Measurements from ENCODE around the gene APBA2.

APBA2 gene

DNA sequence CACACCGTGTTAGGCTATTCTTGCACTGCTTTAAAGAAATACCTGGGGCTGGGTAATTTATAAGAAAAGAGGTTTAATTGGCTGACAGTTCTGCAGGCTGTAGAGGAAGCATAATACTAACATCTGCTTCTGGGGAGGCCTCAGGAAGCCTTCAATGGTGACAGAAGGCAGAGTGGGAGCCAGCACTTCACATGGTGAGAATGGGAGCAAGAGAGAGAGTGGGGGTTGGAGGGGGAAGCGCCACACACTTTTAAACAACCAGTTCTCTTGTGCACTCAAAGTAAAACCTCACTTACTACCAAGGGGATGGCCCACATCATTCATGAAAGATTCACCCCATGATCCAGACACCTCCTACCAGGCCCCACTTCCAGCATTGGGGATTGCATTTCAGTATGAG is 181.1 kb downstream of the APBA2 start:
- Histone ChIP-seq H3K27ac (ENCODE audit: low read length) (no peak overlapping the region), H3K9me2 (replicated peaks; ENCODE audit: insufficient read depth, low read length) (no peaks in the 10 kb centered on the region), H2AFZ (ENCODE audit: low read length) (no peak overlapping the region), H3K4me1 (ENCODE audit: low read length) (no peaks in the 10 kb centered on the region), H3F3A (ENCODE audit: insufficient read depth, low read length) (no peaks in the 10 kb centered on the region), H3K9me3 (replicated peaks; ENCODE audit: insufficient read depth, low read length) (no peaks in the 10 kb centered on the region), H3K36me3 (replicated peaks; ENCODE audit: insufficient read depth, low read length) (no peaks in the 10 kb centered on the region), H3K9ac (ENCODE audit: low read length) (no peak overlapping the region), H3K4me2 (ENCODE audit: low read depth, low read length) (no peak overlapping the region), H3K27me3 (replicated peaks; ENCODE audit: insufficient read depth, low read length) (no peaks in the 10 kb centered on the region), H3K4me3 (ENCODE audit: low read length) (no peak overlapping the region), H3K79me2 (ENCODE audit: low read length) (no peaks in the 10 kb centered on the region), H4K20me1 (ENCODE audit: insufficient read depth, low read length) (no peaks in the 10 kb centered on the region)
- TF ChIP-seq EZH2phosphoT487 (IDR thresholded peaks at IDR 0.05; ENCODE audit: low read length) (no peak), EZH2 (optimal IDR thresholded peaks at IDR 0.05; ENCODE audit: low read depth, low read length) (no peak)
- no peak for DNase-seq

DNA sequence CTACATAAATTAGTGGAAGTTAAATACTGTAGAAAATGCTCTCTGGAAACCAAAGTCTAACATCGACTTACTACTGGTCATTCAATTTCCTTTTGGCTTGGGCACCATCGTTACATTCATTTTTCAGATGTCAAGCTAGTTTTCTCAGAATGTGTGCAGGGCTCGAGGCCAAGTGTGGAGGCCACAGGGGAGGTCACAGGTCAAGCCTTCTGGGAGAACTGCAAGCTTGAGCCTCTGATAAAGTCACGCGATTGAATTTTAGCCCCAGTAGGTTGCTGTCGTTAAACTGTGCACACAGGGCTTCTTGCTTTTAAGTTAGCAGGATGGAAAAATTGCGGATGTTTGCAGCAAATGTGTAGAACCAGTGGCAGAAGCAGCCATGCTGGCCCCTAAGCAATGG is 182.2 kb downstream of the APBA2 start:
- TF ChIP-seq EZH2phosphoT487 (IDR thresholded peaks at IDR 0.05; ENCODE audit: low read length) (no peak), EZH2 (optimal IDR thresholded peaks at IDR 0.05; ENCODE audit: low read depth, low read length) (no peak), CTCF (IDR thresholded peaks at IDR 0.05; ENCODE audit: low read length) (no peak)
- Histone ChIP-seq H3K9me3 (replicated peaks; ENCODE audit: insufficient read depth, low read length) (no peaks in the 10 kb centered on the region), H3K27ac (ENCODE audit: low read length) (no peak overlapping the region), H3K9me2 (replicated peaks; ENCODE audit: insufficient read depth, low read length) (no peaks in the 10 kb centered on the region), H3F3A (ENCODE audit: insufficient read depth, low read length) (no peaks in the 10 kb centered on the region), H3K4me3 (ENCODE audit: low read length) (no peak overlapping the region), H3K9ac (ENCODE audit: low read length) (no peak overlapping the region), H4K20me1 (ENCODE audit: insufficient read depth, low read length) (no peaks in the 10 kb centered on the region), H3K4me1 (ENCODE audit: low read length) (no peaks in the 10 kb centered on the region), H3K79me2 (ENCODE audit: low read length) (no peaks in the 10 kb centered on the region), H2AFZ (ENCODE audit: low read length) (no peak overlapping the region), H3K27me3 (replicated peaks; ENCODE audit: insufficient read depth, low read length) (no peaks in the 10 kb centered on the region), H3K36me3 (replicated peaks; ENCODE audit: insufficient read depth, low read length) (no peaks in the 10 kb centered on the region), H3K4me2 (ENCODE audit: low read depth, low read length) (no peak overlapping the region)
- DNase-seq: no peak

- no peak for DNase-seq
- Histone ChIP-seq H3K9me2 (replicated peaks; ENCODE audit: insufficient read depth, low read length) (no peaks in the 10 kb centered on the region), H3K9ac (ENCODE audit: low read length) (no peak overlapping the region), H3K4me1 (ENCODE audit: low read length) (no peaks in the 10 kb centered on the region), H3K27ac (ENCODE audit: low read length) (no peak overlapping the region), H3K79me2 (ENCODE audit: low read length) (no peaks in the 10 kb centered on the region), H4K20me1 (ENCODE audit: insufficient read depth, low read length) (no peaks in the 10 kb centered on the region), H3K9me3 (replicated peaks; ENCODE audit: insufficient read depth, low read length) (no peaks in the 10 kb centered on the region), H3K27me3 (replicated peaks; ENCODE audit: insufficient read depth, low read length) (no peaks in the 10 kb centered on the region), H3F3A (ENCODE audit: insufficient read depth, low read length) (no peaks in the 10 kb centered on the region), H3K4me2 (ENCODE audit: low read depth, low read length) (no peak overlapping the region), H3K4me3 (ENCODE audit: low read length) (no peak overlapping the region), H3K36me3 (replicated peaks; ENCODE audit: insufficient read depth, low read length) (no peaks in the 10 kb centered on the region), H2AFZ (ENCODE audit: low read length) (no peak overlapping the region)
- TF ChIP-seq EZH2 (optimal IDR thresholded peaks at IDR 0.05; ENCODE audit: low read depth, low read length): no peak
- no peak for TF ChIP-seq CTCF (IDR thresholded peaks at IDR 0.05; ENCODE audit: low read length)
- TF ChIP-seq EZH2phosphoT487 (IDR thresholded peaks at IDR 0.05; ENCODE audit: low read length): no peak
Measured at GRCh38 chr15:29070471-29071231, 184.9 kb downstream of the APBA2 start.

GRCh38 chr15:29071232-29071881 is 185.6 kb downstream of the APBA2 start:
- no peak overlapping the region for H3K9ac ChIP-seq (ENCODE audit: low read length)
- H3K79me2 ChIP-seq (ENCODE audit: low read length): no peaks in the 10 kb centered on the region
- H3F3A ChIP-seq (ENCODE audit: insufficient read depth, low read length): no peaks in the 10 kb centered on the region
- H3K27me3 ChIP-seq (replicated peaks; ENCODE audit: insufficient read depth, low read length): no peaks in the 10 kb centered on the region
- no peaks in the 10 kb centered on the region for H3K36me3 ChIP-seq (replicated peaks; ENCODE audit: insufficient read depth, low read length)
- no peak for TF ChIP-seq EZH2 (optimal IDR thresholded peaks at IDR 0.05; ENCODE audit: low read depth, low read length)
- TF ChIP-seq EZH2phosphoT487 (IDR thresholded peaks at IDR 0.05; ENCODE audit: low read length): no peak
- TF ChIP-seq CTCF (IDR thresholded peaks at IDR 0.05; ENCODE audit: low read length): no peak
- no peaks in the 10 kb centered on the region for H3K9me2 ChIP-seq (replicated peaks; ENCODE audit: insufficient read depth, low read length)
- no peak overlapping the region for H3K4me3 ChIP-seq (ENCODE audit: low read length)
- no peak overlapping the region for H3K4me2 ChIP-seq (ENCODE audit: low read depth, low read length)
- no peaks in the 10 kb centered on the region for H3K4me1 ChIP-seq (ENCODE audit: low read length)
- no peaks in the 10 kb centered on the region for H4K20me1 ChIP-seq (ENCODE audit: insufficient read depth, low read length)
- DNase-seq: no peak
- no peak overlapping the region for H3K27ac ChIP-seq (ENCODE audit: low read length)
- no peak overlapping the region for H2AFZ ChIP-seq (ENCODE audit: low read length)
- H3K9me3 ChIP-seq (replicated peaks; ENCODE audit: insufficient read depth, low read length): no peaks in the 10 kb centered on the region

All from MM.1S (cell line).